Astrocyte (in vitro differentiated cells and primary cell): ENCODE measurements around the gene LYST. TPM values are rescaled to one million over a fixed set of nuclear protein-coding genes. Genes with fewer than 3 reads are reported as not detected.

Experiments
- DNase-seq: peaks from one replicate; pipeline ENCODE4 v3.0.0-alpha.2; 2010; ENCODE audit warnings: low read depth
- FAIRE-seq: peaks from 2 replicates; lab custom pipeline; 2011; peaks lifted over from hg19 to GRCh38; lab: Jason Lieb, UNC
- H2AFZ ChIP-seq: 2 replicates; pipeline ENCODE4 v1.6.0; 2012; ENCODE audit warnings: low read depth, low read length, inconsistent platforms
- H3K27ac ChIP-seq: 2 replicates; pipeline ENCODE4 v1.5.1; 2011; ENCODE audit warnings: low read depth, low read length, inconsistent platforms
- H3K27me3 ChIP-seq: 2 replicates; pipeline ENCODE4 v1.6.0; 2011; ENCODE audit warnings: low read length, inconsistent platforms; ENCODE audit not compliant: insufficient read depth
- H3K36me3 ChIP-seq: 2 replicates; pipeline ENCODE4 v1.5.1; 2011; ENCODE audit warnings: low read length, inconsistent platforms; ENCODE audit not compliant: insufficient read depth
- H3K4me1 ChIP-seq: 2 replicates; pipeline ENCODE4 v1.5.1; 2011; ENCODE audit warnings: low read length, inconsistent platforms; ENCODE audit not compliant: insufficient read depth
- H3K4me2 ChIP-seq: 2 replicates; pipeline ENCODE4 v1.6.0; 2012; ENCODE audit warnings: low read length, inconsistent platforms
- H3K4me3 ChIP-seq: 2 replicates; pipeline ENCODE4 v1.5.1; 2011; ENCODE audit warnings: low read depth, mild to moderate bottlenecking, low read length, inconsistent platforms; ENCODE audit not compliant: insufficient read depth
- H3K79me2 ChIP-seq: 2 replicates; pipeline ENCODE4 v1.6.0; 2012; ENCODE audit warnings: mild to moderate bottlenecking, low read length, inconsistent platforms; ENCODE audit not compliant: insufficient read depth
- H3K9ac ChIP-seq: 2 replicates; pipeline ENCODE4 v1.6.0; 2012; ENCODE audit warnings: mild to moderate bottlenecking, low read length, inconsistent platforms
- H3K9me3 ChIP-seq: 2 replicates; pipeline ENCODE4 v1.5.1; 2012; ENCODE audit warnings: low read depth, mild to moderate bottlenecking, low read length, inconsistent platforms; ENCODE audit not compliant: insufficient read depth
- H4K20me1 ChIP-seq: 2 replicates; pipeline ENCODE4 v1.6.0; 2012; ENCODE audit warnings: low read length, inconsistent platforms; ENCODE audit not compliant: insufficient read depth
- H3K27ac Mint-ChIP-seq: one replicate; pipeline ENCODE4 v1.8.0; 2021; ENCODE audit warnings: mild to moderate bottlenecking, mixed read lengths; ENCODE audit not compliant: unreplicated experiment
- H3K27me3 Mint-ChIP-seq: one replicate; pipeline ENCODE4 v1.8.0; 2021; ENCODE audit warnings: low read depth, mixed read lengths; ENCODE audit not compliant: unreplicated experiment
- H3K36me3 Mint-ChIP-seq: one replicate; pipeline ENCODE4 v1.8.0; 2021; ENCODE audit warnings: low read depth, mixed read lengths; ENCODE audit not compliant: unreplicated experiment
- H3K4me1 Mint-ChIP-seq: one replicate; pipeline ENCODE4 v1.8.0; 2021; ENCODE audit warnings: low read depth, mixed read lengths; ENCODE audit not compliant: unreplicated experiment
- H3K4me3 Mint-ChIP-seq: one replicate; pipeline ENCODE4 v1.8.0; 2021; ENCODE audit warnings: mild to moderate bottlenecking, moderate library complexity, mixed read lengths; ENCODE audit not compliant: unreplicated experiment
- H3K9me3 Mint-ChIP-seq: one replicate; pipeline ENCODE4 v1.8.0; 2021; ENCODE audit warnings: mild to moderate bottlenecking, mixed read lengths; ENCODE audit not compliant: unreplicated experiment
- CTCF ChIP-seq: IDR thresholded peaks from 2 replicates; pipeline ENCODE4 v1.5.1; 2011; ENCODE audit warnings: low read depth, mild to moderate bottlenecking, inconsistent platforms, low read length, moderate library complexity; ENCODE audit not compliant: insufficient read depth
- EZH2 ChIP-seq: IDR thresholded peaks from 2 replicates; pipeline ENCODE4 v1.6.1; 2012; ENCODE audit warnings: mild to moderate bottlenecking, low read length, inconsistent platforms; ENCODE audit not compliant: insufficient read depth
- total RNA-seq: library from RNA; stranded (reverse); gene quantifications from 2 replicates; pipeline ENCODE4 v1.2.1, GENCODE V29; 2021

The LYST gene
- total RNA-seq, 1 donor from 2014 or later: 15.7 TPM

- H3K27me3 ChIP-seq: no peaks in the 10 kb centered on the region
- peaks cover 4% of the 10 kb centered on the region for H3K27me3 Mint-ChIP-seq
- H3K27ac ChIP-seq: peak overlapping the region; percentile 9
- H3K9me3 ChIP-seq: no peaks in the 10 kb centered on the region
- TF ChIP-seq CTCF (no peak), EZH2 (no peak)
- H3K36me3 Mint-ChIP-seq: no peaks in the 10 kb centered on the region
- H3K4me3 Mint-ChIP-seq: no peak overlapping the region
- H3K36me3 ChIP-seq: no peaks in the 10 kb centered on the region
- H3K4me2 ChIP-seq: peak overlapping the region; percentile 73
- peak overlapping the region; percentile 58 for H2AFZ ChIP-seq
- H3K4me1 Mint-ChIP-seq: peaks cover 11% of the 10 kb centered on the region
- H3K4me3 ChIP-seq: no peak overlapping the region
- peak overlapping the region; percentile 50 for H3K27ac Mint-ChIP-seq
- H3K4me1 ChIP-seq: peaks cover 12% of the 10 kb centered on the region
- H3K9me3 Mint-ChIP-seq: no peaks in the 10 kb centered on the region
- peak overlapping the region; percentile 28 for H3K9ac ChIP-seq
- no peaks in the 10 kb centered on the region for H4K20me1 ChIP-seq
- DNase-seq (peak; percentile 97), FAIRE-seq (peak; percentile 32)
- no peaks in the 10 kb centered on the region for H3K79me2 ChIP-seq
These were observed 16.7 kb upstream of the LYST start for GRCh38 chr1:235883261-235883927.

- H3K27ac Mint-ChIP-seq: peak overlapping the region; percentile 58
- peak overlapping the region; percentile 9 for H3K27ac ChIP-seq
- FAIRE-seq: no peak
These were observed 16.1 kb upstream of the LYST start for GRCh38 chr1:235882816-235883215.

More at GRCh38 chr1:235882816-235883215, 16.1 kb upstream of the LYST start:
- Histone ChIP-seq H3K36me3 (no peaks in the 10 kb centered on the region), H3K79me2 (no peaks in the 10 kb centered on the region), H3K4me2 (peak overlapping the region; percentile 73), H4K20me1 (no peaks in the 10 kb centered on the region), H2AFZ (peak overlapping the region; percentile 58), H3K27me3 (no peaks in the 10 kb centered on the region), H3K9ac (peak overlapping the region; percentile 28), H3K4me1 (peaks cover 12% of the 10 kb centered on the region), H3K9me3 (no peaks in the 10 kb centered on the region), H3K4me3 (no peak overlapping the region)
- peak; percentile 25 for DNase-seq
- TF ChIP-seq EZH2 (no peak), CTCF (no peak)
- Mint-ChIP-seq H3K27me3 (peaks cover 4% of the 10 kb centered on the region), H3K36me3 (no peaks in the 10 kb centered on the region), H3K4me1 (peaks cover 11% of the 10 kb centered on the region), H3K4me3 (no peak overlapping the region), H3K9me3 (no peaks in the 10 kb centered on the region)
